Tongue (tissue), 2 donors: ENCODE results near the gene FAM168B. TPM values are rescaled to one million over a fixed set of nuclear protein-coding genes. Genes with fewer than 3 reads are reported as not detected.
A peak's percentile ranks its signal among the peaks of the same experiment; 100 is the strongest.

ENCODE experiments used
- DNase-seq: peaks from one replicate; pipeline ENCODE4 v3.0.0-alpha.2; 2015
- total RNA-seq: library from RNA; depleted of rRNA; stranded (reverse); fragments of >200 nt; gene quantifications from one replicate; pipeline ENCODE4 v1.2.3, GENCODE V29; 2014

FAM168B gene
- total RNA-seq, 1 donor from 2014 or later: 104 TPM

GRCh38 chr2:131039908-131040660, 53.2 kb downstream of the FAM168B start:
- peak; percentile 39 for DNase-seq

DNA sequence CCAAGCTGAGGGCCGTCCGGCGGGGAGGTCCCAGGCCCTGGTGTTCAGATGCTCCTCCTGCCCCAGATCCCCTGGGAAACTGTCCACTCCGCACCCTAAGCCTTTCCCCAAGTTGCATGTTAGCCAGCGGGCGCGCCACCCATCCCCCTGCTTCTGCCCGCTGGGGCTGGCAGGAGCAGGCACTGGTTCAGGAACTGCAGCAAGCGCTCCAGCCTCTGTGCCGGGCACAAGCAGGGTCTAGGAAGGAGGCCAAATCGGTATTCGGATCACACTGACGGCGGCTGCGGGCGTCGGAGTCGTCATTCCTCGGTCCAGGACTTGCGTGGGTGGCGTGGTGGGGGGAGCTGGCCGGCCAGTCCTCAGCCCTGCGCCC, 53.7 kb downstream of the FAM168B start:
- DNase-seq: no peak

DNA sequence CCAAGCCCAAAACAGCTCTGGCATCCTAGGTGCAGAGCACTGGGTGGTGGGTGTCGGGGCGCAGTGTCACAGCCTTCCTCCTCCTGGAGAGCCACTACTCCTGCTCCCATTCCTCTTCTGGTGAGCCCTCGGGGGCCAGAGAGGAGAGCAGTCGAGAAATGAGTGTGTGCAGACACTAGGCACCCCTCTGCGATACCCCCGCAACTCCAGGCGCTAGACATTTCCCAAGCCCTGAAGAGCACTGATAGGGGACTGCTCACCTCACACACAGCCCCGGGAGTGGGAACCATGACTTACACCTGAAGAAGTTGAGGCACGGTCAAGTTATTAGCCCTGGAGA, 54.2 kb downstream of the FAM168B start:
- no peak for DNase-seq

GRCh38 chr2:131038258-131039100, 54.8 kb downstream of the FAM168B start:
- no peak for DNase-seq

DNA sequence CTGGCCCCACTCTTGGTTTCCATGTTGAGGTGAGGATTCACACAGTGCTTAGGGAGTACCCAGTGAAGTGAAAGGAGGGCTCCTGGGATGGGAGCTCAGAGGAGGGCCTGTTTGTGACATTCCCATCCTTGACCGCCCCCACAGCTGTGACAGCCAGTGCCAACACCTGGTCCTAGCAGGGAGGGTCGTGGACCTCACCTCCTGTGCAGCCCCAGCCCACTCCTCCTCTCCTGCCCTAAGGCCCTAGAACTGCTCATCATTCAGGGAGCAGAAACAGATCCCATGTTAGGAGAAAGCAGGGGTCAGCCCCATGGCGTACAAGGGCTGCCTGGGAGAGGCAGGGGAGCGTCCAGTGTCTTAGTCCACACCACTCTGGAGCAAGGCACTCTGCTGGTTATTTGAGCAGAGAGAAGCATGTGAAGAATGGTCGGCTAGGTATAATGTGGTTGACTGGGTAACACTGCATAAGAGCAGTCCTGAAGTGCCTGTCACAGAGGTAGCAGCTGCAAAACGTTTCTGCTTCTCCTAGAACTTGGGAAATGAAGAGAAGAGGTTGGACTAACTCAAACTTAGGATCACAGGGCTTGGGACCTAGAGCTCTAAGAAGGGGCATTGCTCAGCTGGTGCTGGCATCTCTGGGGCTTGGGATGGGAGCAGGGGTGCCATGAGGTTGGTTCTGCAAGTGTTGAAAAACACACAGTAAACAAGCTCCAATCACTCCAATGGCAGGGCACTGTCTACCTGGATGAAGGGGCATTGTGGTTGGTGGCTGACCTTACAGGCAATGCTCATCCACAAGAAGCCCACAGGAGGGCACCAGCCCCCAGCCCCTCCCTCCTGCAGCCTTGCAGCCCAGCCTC, 55.6 kb downstream of the FAM168B start:
- no peak for DNase-seq

DNA sequence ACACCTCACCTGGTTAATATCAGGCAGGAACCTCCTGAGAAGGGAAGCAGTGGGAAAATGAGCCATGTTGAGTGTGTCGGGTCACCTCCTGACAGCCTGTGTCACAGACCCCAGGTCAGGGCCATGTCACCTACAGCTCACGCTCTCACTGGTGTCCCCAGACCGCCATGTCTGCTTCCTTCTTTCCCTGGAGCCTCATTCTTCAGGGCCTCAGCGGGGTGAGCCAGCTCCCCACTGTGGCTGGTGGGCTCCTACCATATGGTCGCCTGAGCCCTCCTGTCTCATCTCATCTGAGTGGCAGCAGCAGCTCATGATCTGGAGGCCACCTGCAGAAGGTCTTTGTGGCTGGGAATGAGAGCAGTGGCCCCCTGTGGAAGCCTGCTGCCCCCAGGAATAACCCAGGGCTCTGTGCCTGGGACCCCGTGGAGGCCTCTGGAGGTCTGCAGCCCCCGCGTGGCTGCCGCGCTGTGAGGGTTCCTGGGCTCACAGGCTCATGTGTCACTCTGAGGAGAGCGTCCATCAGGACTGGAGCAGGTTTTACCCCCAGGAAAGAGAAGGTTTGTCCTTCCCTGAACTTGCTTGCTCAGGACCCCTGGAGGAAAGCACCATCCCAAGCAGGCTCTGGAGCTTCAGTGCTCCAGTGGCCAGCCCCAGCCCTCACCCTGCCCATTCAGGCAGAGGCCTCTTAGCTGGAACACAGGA, 56.4 kb downstream of the FAM168B start:
- no peak for DNase-seq

GRCh38 chr2:131036269-131036668, 57.0 kb downstream of the FAM168B start:
- no peak for DNase-seq

GRCh38 chr2:131035826-131036231, 57.4 kb downstream of the FAM168B start:
- no peak for DNase-seq

- DNase-seq: peak; percentile 22
Observed at GRCh38 chr2:131035112-131035825, 58.0 kb downstream of the FAM168B start.

GRCh38 chr2:131034122-131035051, 58.9 kb downstream of the FAM168B start:
- peak; percentile 64 for DNase-seq

GRCh38 chr2:131033786-131034121, 59.5 kb downstream of the FAM168B start:
- DNase-seq: no peak

GRCh38 chr2:131032393-131032836, 60.8 kb downstream of the FAM168B start:
- DNase-seq: no peak

GRCh38 chr2:131031875-131032274, 61.4 kb downstream of the FAM168B start:
- no peak for DNase-seq

DNA sequence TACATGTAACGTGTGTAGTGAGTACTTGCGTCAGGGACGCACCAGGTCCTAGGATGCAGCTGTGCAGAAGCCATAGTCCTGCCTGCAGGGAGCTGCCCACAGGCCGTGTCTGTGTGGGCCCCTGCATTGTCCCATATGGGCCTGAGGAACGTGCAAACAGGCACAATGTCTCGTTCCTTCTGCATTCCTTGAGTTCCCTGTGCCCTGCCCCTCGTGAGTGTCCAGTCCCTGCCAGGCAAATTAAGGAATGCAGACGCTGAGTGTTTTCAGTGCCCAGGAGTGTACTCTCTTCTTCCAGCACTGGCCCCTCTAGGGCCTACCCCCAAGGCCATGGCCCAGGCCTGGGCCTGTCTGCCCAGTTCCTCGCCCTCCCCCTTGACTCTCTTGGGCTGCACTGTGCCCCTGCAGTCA, 61.8 kb downstream of the FAM168B start:
- no peak for DNase-seq

DNA sequence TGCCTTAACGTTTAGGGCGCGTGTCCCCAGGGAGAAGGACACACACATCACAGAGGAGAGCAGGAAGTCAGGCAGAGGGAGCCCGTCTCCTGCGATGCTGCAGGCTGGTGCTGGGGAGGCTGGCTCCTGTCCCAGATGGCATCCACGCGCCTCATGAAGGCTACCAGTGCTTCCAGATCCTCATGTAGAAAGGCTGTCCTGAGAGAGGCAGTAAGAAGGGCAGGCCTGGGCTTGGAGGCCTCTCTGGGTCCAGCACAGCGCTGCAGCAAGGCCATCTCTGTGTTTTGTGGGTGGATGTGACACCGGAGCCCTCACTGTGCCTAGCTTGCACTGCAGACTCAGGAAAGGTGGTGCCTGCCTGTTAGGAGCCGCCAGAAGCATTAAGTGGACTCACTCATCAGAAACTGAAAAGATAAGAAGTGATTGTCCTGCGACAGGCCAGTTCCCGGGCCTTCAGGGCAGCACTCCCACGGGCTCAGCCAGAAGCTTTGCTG, 62.7 kb downstream of the FAM168B start:
- no peak for DNase-seq

DNA sequence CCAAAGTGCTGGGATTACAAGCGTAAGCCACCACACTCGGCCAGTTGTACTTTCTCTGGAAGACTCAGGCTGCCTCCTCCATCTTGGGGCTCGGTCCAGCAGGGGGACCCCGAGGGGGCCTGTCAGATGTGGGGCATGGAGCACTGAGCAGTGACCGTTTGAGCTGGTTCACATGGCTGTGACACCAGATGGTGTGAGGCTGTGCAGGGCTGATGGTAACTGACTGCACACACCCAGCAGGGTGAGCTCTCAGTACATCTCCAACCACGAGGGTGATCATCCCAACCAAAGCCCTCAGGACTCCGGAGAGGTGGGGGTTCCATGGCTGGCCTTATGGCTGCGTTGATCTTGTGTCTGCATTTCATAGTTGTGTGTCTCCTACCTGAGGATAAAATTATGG, 63.4 kb downstream of the FAM168B start:
- DNase-seq: no peak

DNA sequence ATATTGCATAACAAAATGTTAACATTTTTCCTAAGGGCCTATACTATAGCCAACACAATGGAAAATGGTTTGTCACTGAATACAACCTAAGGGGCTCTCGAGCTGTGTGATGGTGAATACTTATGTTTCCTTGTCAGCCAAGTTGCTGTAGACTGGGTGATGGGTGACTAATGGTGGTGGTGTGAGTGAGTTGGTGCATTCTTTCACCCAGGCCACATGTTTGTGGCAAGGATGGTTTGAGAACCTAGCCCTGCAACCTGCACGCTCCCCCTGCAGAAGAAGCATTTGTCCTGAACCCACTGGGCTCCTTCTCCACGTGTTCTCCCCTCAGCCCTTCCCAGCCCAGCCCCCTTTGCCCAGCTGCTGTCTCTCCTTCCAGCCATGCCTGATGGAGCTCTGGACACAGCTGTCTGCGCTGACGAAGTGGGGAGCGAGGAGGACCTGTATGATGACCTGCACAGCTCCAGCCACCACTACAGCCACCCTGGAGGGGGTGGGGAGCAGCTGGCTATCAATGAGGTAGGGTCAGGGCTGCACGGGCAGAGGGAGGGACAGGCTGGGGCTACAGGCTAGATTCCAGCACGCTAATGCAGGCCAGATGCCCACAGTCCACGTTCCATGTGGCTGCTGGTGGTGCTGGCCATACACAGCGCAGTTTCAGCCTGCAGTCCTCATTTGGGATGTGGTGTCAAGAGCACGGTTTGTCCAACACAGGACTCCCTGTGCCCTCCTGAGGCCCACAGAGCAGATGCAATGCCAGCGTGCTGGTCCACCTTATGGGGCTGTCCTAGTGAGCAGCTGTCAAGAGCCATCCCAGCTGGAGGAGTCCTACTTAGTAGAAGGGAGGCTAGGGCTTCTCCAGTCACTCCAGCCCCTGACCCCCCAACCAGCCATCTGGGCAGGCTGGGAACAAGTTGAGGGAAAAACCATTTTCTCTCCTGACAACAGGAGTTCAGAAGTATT, 65.4 kb downstream of the FAM168B start:
- no peak for DNase-seq

DNA sequence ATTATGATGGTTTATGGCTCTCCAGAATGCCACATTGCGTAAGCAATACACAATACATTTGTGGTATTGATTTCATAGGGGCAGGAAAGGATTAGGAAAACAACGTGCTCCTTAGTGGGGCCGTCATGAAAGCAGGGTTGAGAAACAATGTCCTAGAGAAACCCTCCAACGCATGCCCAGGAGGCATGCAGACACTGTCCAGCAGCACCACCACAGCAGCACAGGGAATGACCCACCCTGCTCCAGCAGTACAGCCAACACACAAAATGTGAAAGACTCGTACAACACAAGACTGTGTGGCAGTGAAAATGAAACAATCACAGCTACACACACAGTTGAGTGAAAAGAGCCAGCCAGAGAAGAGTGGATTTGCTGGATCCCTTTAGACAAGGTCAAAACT, 66.3 kb downstream of the FAM168B start:
- DNase-seq: no peak

- DNase-seq: no peak
Observed at GRCh38 chr2:131023758-131024157, 69.5 kb downstream of the FAM168B start.
